HG03457 (cell line): ENCODE results near the gene MME.

ENCODE experiments used
- ATAC-seq: cut with Tn5 transposase; IDR thresholded peaks from one replicate; pipeline ENCODE4 v1.9.1; 2021; ENCODE audit warnings: moderate number of reproducible peaks; ENCODE audit not compliant: unreplicated experiment

MME gene

GRCh38 chr3:155135003-155135402 lies 54.9 kb downstream of the MME start:
- ATAC-seq, result no peak

DNA sequence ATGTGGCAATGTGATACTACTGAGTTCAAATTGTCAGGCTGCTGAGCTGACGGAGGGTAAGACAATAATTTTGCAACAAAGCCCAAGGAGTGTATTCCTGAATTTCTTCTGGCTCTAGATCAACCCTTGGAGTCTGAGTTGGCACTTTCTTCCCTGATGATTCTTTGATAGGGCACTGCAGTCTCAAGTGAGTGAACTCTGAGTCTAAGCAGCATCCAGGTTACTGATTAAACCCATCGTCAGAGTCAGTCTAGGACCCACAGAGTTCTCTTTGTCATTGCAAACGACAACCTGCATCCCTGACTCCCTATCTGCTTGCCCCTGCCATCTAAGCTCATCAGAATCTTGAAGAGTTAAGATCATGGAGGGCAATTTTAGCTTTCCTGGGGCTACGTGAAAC lies 58.6 kb downstream of the MME start:
- ATAC-seq, result no peak

DNA sequence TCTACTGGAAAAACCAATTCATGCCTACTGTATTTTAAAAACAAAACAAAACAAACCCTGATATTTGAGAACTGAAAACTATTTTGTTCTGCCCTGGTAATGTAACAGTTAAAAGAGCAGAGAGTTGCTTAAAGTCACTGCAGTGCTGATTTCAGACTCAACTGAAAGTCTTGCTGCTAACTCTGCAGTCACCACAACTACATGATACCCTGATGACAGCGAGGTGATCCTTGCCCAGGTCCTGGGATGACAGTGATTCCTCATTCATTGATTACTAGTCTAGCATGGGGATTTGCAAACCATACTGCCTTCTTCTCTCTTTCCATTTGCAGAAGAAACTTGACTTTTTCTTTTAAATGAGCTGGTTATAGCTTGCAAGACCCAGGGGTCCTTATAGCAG lies 67.5 kb downstream of the MME start:
- ATAC-seq, result no peak

DNA sequence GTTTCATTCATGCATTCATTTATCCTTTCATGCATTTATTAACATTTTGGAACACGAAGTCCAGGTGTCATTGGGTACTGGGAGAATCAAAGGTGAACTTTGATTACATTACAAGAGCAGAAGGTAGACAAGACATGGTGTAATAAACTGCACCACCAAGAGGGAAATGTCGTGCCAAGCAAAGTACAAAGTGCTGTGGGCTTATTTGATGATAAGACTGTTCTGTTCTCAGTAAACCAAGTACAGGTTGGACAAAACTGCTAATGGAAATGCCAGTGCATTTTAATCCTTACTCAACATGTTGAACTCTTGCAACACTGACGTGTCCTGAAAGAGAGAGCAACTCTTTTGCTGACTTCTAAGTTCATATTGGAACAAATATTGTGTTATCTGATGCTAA lies 69.4 kb downstream of the MME start:
- no peak for ATAC-seq

GRCh38 chr3:155153242-155154186 lies 73.4 kb downstream of the MME start:
- no peak for ATAC-seq

DNA sequence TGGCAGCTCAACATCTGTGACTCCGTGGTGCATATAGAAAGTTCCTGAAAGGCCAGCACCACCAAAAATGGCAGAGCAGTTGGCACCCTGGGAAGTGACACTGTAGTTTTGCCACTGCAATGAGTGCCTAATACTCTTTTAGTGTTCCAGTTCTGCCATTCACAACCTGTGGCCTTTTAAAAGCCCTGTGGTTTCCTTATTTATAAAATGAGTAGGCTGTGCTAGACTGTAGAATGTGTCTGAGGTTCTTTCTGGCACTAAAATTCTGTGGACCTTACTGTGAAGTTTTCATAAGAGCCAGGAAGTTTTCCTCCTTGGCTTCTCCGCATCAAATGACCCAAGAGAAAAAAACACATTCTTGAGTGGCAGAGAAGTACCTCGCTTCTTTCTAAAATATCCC lies 74.1 kb downstream of the MME start:
- ATAC-seq, result no peak

GRCh38 chr3:155158346-155159037 lies 78.4 kb downstream of the MME start:
- ATAC-seq, result no peak

GRCh38 chr3:155159301-155159700 lies 79.2 kb downstream of the MME start:
- no peak for ATAC-seq

GRCh38 chr3:155161640-155162292 lies 81.6 kb downstream of the MME start:
- ATAC-seq, result no peak

- no peak for ATAC-seq
Measured at GRCh38 chr3:155164306-155164705, 84.2 kb downstream of the MME start.

GRCh38 chr3:155166441-155166840 lies 86.3 kb downstream of the MME start:
- ATAC-seq, result no peak

GRCh38 chr3:155169197-155169596 lies 89.1 kb downstream of the MME start:
- ATAC-seq, result no peak

- ATAC-seq, result no peak
Measured at GRCh38 chr3:155173771-155174170, 93.7 kb downstream of the MME start.

DNA sequence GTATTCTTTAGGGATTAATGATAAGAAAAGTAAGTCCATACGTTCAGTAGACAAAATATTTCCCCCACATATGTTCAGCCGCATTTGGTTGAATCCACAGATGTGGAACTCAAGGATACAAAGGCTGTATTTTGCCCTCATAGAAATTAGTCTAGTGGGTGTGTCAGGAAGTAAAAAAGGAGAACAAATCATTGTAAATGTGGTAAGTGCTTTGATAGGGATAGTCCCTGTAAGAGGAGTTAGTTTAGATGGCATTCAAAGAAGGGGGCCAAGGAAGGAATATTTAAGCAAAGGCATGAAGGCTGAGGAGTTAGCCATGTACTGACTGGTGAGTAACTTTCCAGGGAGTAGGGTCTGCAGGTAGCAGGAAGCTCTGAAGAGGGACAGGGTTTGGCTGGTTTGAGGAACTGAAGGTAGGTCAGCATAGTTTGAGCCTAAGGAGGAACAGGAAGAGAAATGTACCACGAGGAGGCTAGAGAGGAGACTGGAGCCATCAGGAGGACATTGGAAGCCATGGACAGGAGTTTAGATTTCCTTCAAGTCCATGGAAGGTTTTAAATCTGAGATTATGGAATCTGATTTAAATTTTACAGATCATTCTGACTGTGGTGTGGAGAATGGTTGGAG lies 98.8 kb downstream of the MME start:
- no peak for ATAC-seq

DNA sequence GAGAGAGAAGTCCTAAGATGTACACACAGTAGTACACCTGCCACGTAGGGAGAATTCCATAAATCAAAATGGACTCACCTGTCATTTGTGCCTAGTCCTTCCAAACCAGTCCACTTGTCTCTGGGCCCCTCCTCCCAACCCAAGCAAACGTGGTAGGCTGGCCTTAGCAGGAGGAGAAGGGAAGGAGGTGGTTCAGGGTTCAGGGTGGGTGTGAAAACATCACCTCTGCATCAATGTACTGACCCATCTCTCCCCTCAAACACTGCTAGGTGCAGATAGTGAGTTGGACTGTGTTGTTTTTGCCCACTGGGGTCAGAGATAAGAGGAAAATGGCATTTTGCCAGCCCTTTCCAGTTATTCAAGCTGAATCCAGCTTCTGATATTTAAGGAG lies 99.3 kb downstream of the MME start:
- ATAC-seq, result no peak

- no peak for ATAC-seq
Measured at GRCh38 chr3:155179966-155180757, 100.0 kb downstream of the MME start.

DNA sequence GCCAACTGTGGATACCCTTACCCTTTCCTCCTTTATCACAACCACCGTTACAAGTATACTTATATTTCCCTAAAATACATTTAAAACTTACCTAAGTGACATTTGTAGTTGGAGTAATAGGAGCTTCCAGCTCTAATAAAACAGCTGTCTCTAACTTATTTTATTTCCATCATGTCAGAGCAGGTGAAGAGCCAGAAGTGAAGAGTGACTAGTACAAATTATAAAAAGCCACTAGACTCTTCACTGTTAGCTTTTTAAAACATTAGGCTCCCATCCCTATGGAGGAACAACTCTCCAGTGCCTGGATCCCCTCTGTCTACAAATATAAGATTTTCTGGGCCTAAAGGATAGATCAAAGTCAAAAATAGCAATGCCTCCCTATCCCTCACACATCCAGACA lies 102.3 kb downstream of the MME start:
- ATAC-seq, result no peak

- no peak for ATAC-seq
Measured at GRCh38 chr3:155184011-155184410, 103.9 kb downstream of the MME start.

GRCh38 chr3:155185631-155186071 lies 105.5 kb downstream of the MME start:
- ATAC-seq, result no peak

DNA sequence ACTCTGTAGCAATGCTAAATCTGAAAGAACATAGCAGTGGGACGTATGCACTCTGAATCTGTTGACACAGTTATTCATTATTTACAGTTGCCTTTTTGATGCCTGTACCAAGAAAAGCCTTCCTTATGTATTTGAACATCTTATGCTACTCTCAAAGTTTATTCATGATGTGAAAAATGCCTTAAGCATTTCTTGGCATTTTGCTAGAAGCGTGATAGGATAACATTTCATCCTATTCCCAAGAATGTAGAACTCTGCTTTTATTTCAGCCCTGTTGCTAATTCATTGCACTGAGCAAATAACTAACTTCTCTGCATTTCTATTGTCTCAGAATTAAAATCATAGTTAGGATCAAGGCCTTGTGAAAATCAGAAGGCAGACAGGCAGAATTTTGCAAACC lies 107.9 kb downstream of the MME start:
- no peak for ATAC-seq
